Activated CD8-positive, alpha-beta memory T cell treated with anti-CD3 and anti-CD28 coated beads, Interleukin-2, amount 50 U/mL, for 24 hours (primary cell): ENCODE measurements around the gene ZNF69.
"Not testable (repeated sequence)": the region's sequence is repeated elsewhere in the genome, so short reads cannot be mapped to it uniquely, and the experiment has no call there.

Source experiments
- DNase-seq: peaks from one replicate; pipeline ENCODE4 v3.0.0-alpha.2; 2020; ENCODE audit errors: extremely low read depth

Gene ZNF69

DNA sequence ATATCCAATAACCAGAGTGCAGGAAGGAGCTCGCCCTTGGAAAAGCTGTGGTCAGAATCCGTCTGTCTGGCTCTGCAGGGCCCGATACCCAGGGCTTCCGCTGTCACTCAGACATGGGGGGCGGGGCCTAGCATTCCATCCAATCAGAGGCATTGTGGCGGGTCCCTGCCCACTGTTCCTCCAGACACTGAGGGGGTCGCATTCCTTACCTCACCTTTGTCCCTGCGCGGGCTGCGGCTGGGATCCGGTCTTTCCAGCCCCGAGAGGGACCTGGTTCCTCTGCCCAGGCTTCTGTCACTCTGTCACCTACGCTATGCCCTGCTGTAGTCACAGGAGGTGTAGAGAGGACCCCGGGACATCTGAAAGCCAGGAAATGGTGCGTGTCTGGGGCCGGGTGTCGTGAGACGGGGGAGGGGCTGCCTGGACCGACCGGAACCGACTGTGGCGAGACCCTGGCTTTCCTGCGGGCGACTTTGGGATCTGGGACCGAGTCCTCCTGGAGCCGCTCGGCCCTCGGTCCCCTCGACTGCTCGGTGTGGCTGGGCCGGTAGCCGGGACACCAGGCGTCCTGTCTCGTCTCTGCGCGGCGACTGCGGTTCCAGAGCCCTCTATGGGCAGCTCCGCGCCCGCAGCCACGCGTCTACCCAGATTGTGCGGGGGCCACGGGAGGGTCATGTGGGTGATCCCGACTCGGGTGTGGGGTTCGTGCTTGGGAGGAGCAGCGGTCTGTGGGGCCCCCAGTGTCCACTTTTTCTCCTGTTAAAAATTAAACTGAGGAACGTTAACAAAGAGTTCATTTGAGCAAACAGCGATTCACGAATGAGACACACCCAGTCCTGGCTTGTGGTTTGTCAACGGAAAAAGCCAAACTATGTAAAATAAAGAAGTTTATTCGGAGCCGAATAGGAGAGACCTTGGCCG is at the start of gene ZNF69:
ZNF69 (plus strand) TSS at position 172 of the 921 bp plus-strand sequence; CDS start at position 314, 142 bp downstream.
- peak; percentile 27 for DNase-seq

DNA sequence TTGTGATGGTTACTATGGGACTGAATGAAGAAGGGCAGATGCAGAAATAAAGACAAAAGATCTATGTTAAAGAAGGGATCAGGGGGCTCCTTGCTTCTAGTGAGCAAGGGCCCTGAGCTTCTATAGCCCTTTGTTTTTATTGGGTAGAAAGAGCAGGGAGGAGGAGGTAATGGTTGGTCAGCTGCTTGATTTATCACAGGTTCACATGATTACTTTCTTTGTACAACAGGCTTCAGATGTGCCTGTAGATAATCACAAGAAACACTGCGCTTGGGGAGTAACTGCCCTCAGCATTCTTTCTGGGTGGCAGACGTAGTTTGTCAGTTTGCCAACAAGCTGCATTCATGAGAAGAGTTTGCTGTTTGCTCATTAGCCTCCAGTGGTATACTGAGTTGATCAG is 43.9 kb upstream of the ZNF69 start:
- DNase-seq, result no peak

DNA sequence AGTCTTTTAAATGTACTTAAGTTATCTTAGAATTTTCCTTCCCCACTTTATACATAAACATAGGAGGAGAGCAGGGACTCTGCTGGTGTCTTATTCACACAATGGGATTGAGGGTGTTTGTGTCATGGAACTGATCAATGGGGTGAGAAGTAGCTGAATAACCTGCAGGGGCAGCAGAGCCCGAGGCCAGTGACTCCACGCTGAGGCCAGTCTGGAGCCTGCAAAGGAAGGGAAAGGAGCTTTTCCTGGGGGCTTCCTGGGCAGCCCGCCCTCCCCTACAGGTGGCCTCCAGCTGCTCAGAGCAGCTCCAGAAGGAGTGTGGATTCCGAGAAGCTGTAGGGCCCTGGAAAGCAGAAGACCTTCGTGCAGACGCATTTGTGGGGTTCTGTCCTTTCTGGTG is 40.0 kb upstream of the ZNF69 start:
- not testable (repeated sequence) for DNase-seq

DNA sequence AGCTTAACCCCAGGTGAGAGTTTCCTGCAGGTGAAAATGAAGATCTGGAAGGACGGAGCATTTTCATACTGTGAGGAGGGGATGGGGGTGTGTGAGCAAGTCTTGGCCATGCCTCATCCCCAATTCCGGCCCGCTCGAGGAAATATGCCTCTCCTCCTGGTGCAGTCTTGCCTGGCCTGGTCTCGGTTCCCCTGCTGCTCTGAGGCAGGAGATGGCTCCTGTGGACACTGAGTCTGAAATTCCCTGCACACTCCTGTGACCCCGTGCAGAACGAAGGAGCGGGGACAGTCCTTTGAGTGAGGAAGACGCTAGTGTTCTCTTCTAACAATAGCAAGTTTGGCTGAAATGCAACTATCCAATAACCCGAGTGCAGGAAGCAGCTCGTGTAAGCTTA is 39.4 kb upstream of the ZNF69 start:
- DNase-seq, result no peak

DNA sequence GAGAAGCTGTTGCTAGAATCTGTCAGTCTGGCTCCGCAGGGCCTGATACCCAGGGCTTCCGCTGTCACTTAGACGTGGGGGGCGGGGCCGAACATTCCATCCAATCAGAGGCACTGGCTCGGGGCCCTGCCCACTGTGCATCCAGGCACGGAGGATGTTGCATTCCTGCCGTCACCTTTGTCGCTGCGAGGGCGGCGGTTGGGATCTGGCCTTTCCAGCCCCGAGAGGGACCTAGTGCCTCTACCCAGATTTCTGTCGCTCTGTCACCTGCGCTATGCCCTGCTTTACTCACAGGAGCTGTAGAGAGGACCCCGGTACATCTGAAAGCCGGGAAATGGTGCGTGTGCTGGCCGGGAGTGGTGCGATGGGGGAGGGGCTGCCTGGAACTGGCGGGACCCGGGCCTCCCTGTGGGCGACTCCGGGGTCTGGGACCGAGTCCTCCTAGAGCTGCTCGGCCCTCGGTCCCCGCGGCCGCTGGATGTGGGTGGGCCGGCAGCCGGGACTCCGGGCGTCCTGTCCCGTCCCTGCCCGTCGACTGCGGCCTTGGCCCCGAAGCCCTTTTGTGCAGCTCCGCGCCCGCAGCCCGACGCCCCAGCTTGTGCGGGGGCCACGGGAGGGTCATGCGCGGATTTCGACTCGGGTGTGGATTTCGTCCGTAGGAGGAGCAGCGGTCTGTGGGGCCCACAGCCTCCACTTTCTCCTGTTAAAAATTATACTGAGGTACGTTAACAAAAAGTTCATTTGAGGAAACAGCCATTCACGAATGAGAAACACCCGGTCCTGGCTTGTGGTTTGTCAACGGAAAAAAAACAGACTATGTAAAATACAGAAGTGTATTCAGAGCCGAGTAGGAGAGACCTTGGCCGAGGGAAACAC is 38.8 kb upstream of the ZNF69 start, which contains the start of gene ZNF439:
ZNF439 (plus strand) TSS at position 133 of the 876 bp plus-strand sequence; CDS start at position 275, 142 bp downstream.
- DNase-seq, result peak; percentile 75

DNA sequence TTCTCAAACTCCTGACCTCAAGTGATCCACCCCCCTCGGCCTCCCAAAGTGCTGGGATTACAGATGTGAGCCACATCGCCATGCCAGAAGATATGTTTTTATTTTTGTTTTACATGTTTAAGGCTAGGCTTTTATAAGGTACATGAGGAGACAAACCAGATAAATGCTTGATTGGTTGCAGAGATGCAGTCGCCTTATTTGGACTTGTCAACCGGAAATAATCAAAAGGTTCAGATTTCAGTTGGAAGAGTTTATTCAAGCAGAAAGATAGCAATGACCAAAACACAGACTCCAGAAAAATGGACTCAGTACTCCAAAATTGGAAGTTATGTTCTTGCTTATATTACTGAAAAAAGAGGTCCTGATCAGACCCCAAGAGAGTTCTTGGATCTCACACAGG is 37.3 kb upstream of the ZNF69 start:
- not testable (repeated sequence) for DNase-seq

DNA sequence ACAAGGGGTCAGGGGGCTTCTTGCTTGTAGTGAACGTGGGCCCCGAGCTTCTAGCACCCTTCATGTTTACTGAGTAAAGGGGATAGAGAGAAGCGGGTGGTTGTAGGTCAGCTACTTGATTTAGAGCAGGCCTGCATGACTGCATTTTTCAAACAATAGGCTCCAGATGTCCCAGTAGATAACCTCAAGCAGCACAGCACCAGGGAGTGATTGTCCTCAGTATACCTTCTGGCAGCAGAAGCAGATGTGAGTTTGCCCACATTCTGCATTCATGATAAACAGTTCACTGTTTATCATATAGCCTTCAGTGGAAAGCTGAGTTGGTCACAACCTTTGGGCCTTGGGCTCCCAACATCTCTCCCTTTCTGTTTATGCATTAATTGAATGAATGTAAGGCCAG is 34.2 kb upstream of the ZNF69 start:
- no peak for DNase-seq

DNA sequence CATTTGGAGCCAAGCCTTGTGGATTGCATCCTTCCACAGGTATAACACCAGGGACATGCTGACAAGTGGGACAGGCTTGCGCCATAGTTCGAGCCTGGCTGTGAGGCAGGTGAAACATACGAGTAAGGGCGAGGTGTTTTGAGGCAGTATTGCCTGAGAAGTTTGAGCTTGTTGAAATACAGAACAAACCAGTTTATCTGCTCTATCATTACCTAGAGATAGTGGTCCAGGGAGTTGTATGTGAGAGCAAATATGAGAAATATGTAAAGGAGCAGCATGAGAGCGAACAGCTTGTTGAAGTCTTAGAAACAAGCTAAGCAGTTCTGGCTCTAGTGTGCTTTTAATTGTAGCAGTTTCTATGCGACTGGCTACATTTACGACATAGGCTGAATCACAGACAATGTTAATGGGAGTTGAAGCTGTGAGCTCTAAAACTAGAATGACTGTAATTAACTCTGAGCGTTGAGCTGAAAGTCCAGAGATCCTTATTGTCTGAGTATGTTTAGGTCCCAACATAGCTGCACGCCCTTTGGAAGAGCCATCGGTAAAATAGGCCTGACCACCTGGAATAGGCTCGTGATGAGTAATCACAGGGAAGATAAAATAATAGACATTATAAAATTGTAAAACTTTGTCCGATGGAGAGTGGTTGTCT is 30.9 kb upstream of the ZNF69 start:
- no peak for DNase-seq

DNA sequence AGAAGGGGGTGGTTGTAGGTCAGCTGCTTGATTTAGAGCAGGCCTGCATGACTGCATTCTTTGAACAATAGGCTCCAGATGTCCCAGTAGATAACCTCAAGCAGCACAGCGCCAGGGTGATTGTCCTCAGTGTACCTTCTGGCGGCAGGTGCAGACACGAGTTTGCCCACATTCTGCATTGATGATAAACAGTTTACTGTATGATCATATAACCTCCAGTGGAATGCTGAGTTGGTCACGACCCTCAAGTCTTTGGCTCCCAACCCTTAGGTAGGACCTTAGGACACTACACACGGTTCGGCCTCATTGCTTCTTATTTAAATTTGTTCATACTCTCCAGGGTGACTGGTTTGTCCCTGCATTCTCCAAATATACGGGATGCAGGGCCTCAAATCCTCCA is 26.9 kb upstream of the ZNF69 start:
- DNase-seq, result no peak

DNA sequence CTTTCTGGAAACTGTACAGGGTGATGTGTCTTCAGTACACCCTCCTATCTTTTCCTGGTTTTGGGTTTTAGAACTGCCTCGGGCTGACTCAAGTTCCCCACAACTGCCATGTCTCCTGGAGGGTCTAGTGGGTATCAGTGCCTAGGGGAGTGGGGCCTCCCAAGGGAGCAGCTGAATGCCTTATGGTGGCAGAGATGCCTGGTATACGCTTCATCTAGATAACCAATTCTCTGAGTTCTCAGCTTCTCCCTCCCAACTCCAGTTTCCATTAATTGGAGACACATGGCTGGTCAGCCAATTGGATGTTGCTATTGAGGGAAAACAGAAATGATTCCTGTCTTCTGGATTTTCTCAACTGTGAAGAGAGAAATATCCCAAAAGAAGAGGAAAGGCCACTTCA is 26.3 kb upstream of the ZNF69 start:
- no peak for DNase-seq

DNA sequence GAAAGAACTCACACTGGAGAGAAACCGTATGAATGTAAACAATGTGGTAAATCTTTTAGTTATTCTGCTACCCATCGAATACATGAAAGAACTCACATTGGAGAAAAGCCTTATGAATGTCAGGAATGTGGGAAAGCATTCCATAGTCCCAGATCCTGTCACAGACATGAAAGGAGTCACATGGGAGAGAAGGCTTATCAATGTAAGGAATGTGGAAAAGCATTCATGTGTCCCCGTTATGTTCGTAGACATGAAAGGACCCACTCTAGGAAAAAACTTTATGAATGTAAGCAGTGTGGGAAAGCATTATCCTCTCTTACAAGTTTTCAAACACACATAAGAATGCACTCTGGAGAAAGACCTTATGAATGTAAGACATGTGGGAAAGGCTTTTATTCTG is 19.8 kb upstream of the ZNF69 start:
- not testable (repeated sequence) for DNase-seq

DNA sequence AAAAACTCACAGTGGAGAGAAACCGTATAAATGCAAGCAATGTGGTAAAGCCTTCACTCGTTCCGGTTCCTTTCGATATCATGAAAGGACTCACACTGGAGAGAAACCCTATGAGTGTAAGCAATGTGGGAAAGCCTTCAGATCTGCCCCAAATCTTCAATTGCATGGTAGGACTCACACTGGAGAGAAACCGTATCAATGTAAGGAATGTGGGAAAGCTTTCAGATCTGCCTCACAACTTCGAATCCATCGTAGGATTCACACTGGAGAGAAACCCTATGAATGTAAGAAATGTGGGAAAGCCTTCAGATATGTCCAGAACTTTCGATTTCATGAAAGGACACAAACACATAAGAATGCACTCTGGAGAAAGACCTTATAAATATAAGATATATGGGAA is 19.4 kb upstream of the ZNF69 start:
- DNase-seq, result no peak

DNA sequence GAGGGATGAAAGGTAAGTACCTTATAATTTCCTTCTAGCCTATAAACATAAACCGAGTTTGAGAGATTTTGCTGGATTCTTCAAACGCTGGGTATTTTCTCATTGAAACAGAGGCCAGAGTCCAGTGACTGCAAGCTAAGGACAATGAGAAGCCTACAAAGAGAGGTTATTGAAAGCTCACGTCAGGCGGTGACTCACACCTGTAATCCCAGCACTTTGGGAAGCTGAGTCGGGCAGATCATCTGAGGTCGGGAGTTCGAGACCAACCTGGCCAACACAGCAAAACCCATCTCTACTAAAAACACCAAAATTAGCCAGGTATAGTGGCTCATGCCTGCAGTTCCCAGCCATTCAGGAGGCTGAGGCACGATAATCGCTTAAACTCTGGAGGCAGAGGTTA is 15.0 kb upstream of the ZNF69 start:
- DNase-seq, result no peak

DNA sequence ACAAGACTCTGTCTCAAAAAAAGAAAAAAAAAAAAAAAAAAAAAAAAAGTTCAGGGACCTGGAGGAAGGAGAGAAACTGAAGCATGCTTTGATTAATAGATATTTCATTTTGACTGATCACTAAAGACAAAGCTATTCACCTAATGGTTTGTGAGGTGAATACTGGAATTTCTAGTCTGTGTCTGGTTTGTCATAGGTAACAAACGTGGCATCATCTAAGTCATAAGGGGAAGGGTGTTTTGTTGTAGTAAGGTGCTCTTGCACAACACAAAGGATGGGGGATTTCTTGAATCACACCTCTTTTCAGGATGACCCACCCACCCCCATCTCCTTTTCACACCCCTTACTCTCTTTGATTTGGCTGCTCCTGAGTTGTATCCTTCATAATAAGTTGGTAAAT is 13.8 kb upstream of the ZNF69 start:
- DNase-seq, result no peak

DNA sequence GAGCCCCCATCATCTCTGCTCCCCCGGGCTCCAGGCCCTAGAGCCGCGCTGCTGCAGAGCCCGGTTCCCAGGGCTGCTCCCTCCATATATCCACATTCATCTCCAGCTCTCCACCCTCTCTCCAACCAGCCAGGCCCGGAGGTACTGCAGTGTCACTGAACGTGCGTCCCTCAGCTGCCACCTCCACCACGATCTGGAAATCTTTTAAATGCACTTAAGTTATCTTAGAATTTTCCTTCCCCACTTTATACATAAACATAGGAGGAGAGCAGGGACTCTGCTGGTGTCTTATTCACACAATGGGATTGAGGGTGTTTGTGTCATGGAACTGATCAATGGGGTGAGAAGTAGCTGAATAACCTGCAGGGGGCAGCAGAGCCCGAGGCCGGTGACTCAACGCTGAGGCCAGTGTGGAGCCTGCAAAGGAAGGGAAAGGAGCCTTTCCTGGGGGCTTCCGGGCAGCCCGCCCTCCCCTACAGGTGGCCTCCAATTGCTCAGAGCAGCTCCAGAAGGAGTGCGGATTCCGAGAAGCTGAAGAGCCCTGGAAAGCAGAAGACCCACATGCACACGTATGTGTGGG is 7.8 kb upstream of the ZNF69 start:
- DNase-seq, result not testable (repeated sequence)

DNA sequence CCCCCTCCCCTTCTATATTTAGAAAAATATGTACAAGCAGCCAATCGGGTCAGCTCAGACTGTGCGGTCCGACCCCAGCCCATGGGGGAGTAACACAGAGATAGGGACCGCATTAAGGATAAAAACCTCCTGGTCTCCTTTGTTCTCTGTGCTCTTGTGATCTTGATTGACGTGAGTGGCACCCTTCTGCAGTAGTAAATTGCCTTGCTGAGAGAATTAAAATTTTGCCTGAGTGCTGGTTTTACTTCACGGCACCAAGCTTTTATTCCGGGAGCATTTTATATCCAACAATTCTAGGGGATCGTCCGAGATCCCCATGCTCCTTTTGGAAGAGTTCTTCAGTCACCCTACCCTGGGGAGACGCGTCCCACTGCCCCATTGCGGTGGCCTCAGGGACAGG is 7.0 kb upstream of the ZNF69 start:
- DNase-seq, result no peak

DNA sequence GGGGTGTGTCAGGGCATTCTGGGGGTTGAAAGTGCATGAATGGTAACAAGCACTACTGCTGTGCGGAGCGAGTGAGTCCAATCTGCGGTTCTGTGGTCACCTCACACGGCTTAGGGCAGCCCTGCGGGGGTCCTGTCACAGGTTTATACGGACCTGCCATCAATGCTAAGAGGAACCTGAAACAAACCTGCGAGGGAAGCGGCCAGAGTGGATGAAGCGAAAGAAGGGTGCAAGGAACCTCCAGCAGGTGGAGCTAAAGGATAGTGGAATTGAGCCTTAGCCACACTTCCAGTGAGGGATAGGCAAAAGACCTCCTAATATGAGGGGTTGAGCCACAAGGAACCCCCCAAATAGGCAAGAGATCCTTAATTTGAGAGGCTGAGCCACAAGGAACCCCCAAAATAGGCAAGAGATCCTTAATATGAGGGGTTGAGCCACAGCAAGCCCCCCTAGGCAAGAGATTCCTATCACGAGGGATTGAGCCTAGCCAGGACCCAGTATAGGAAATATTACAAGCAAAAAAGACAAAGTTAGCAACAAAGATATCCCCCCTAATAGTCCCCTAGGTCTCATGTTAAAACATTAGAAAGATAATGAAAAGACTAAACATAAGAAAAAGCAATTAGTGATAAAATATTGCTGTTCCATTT is 6.3 kb upstream of the ZNF69 start:
- DNase-seq, result no peak

DNA sequence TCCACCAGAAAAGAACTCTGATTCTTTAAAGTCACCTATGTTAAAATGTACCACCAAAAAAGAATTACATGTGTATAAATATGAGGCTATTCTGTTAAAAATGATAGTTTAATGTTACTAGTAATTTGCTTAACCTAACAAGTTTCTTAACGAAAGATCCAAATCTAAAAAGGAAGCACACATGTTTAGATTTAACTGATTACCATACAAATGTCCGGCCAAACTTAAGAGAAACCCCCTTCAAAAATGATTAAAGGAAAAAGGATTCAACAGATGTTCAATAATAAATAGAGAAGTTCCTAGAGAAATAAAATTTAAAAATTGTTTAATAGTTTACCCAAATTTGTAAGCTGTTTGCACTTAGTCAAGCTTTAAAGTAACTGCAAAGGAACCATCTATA is 5.0 kb upstream of the ZNF69 start:
- no peak for DNase-seq

DNA sequence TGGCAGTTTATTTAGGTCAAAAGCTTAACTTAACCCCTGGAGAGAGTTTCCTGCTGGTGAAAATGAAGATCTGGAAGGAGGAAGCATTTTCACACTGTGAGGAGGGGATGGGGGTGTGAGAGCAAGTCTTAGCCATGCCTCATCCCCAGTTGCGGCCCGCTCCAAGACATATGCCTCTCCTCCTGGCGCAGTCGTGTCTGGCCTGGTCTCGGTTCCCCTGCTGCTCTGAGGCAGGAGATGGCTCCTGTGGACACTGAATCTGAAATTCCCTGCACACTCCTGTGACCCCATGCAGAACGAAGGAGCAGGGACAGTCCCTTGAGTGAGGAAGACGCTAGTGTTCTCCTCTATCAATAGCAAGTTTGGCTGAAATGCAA is 360 bp upstream of the ZNF69 start:
- no peak for DNase-seq

DNA sequence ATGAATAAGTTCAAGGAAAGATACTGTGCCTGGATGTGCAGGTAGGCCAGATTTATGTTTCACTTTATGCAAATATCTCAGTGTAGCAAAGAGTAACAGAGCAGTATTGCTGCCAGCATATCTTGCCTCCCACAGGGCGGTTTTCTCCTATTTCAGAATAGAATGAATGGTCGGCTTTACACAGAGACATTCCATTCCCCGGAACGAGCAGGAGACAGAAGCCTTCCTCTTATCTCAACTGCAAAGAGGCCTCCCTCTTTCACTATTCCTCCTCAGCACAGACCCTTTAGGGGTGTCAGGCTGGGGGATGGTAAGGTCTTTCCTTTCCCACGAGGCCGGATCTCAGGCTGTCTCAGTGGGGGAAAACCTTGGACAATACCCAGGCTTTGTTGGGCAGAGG is 2.3 kb downstream of the ZNF69 start:
- not testable (repeated sequence) for DNase-seq

DNA sequence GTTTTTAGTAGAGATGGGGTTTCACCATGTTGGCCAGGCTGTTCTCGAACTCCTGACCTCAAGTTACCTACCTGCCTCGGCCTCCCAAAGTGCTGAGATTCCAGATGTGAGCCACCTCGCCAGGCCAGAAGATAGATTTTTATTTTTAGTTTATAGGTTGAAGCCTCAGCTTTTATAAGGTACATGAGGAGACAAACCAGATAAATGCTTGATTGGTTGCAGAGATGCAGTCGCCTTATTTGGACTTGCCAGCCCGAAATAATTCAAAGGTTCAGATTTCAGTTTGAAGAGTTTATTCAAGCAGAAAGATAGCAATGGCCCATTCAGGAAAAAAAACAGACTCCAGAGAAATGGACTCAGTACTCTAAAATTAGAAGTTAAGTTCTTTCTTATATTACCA is 3.1 kb downstream of the ZNF69 start:
- DNase-seq, result no peak
